Fibroblast of villous mesenchyme (primary cell): Measurements from ENCODE around the gene CEP43. TPM values are rescaled to one million over a fixed set of nuclear protein-coding genes. Genes with fewer than 3 reads are reported as not detected.

Experiments
- DNase-seq: peaks from one replicate; pipeline ENCODE4 v3.0.0-alpha.2; 2010; ENCODE audit warnings: low read depth
- H3K4me3 ChIP-seq: 2 replicates; pipeline ENCODE4 v1.5.1; 2011; ENCODE audit warnings: low read depth, mild to moderate bottlenecking, low read length
- CTCF ChIP-seq: IDR thresholded peaks from 2 replicates; pipeline ENCODE4 v1.5.1; 2012; ENCODE audit warnings: low read depth, mild to moderate bottlenecking, low read length; ENCODE audit not compliant: insufficient read depth
- total RNA-seq: library from RNA; depleted of rRNA; stranded (reverse); fragments of >200 nt; gene quantifications from 2 replicates; pipeline ENCODE4 v1.2.3, GENCODE V29; 2012

The CEP43 gene
- total RNA-seq, 1 donor, result 37.6 TPM

- peak overlapping the region; percentile 95 for H3K4me3 ChIP-seq
- peak; percentile 65 for TF ChIP-seq CTCF
- DNase-seq, result peak; percentile 76
Observed at GRCh38 chr6:166997768-166998255, 1.4 kb upstream of the CEP43 start.

- DNase-seq, result peak; percentile 21
- peak overlapping the region; percentile 95 for H3K4me3 ChIP-seq
- TF ChIP-seq CTCF, result no peak
Observed at GRCh38 chr6:166998256-166999144, 697 bp upstream of the CEP43 start.

GRCh38 chr6:166999884-167000253 lies 672 bp downstream of the CEP43 start:
- H3K4me3 ChIP-seq, result peak overlapping the region; percentile 86
- peak; percentile 15 for DNase-seq
- no peak for TF ChIP-seq CTCF

GRCh38 chr6:167000759-167001158 lies 1.6 kb downstream of the CEP43 start:
- TF ChIP-seq CTCF, result no peak
- no peak for DNase-seq
- peak overlapping the region; percentile 86 for H3K4me3 ChIP-seq

GRCh38 chr6:167005350-167006159 lies 6.4 kb downstream of the CEP43 start:
- TF ChIP-seq CTCF, result no peak
- DNase-seq, result peak; percentile 44
- H3K4me3 ChIP-seq, result no peak overlapping the region

- DNase-seq, result no peak
- TF ChIP-seq CTCF, result no peak
- H3K4me3 ChIP-seq, result no peak overlapping the region
Observed at GRCh38 chr6:167007985-167008384, 8.8 kb downstream of the CEP43 start.
